Pancreas (tissue), 10 donors: Measurements from ENCODE around the gene ZNF330. TPM values are rescaled to one million over a fixed set of nuclear protein-coding genes. Genes with fewer than 3 reads are reported as not detected.

Experiments
- ATAC-seq, 4 donors: fragments of 200-7000 bp; cut with Tn5 transposase; one replicate each; pipeline versions ENCODE4 v1.8.0 to v1.9.1; 2020; ENCODE audit warnings: mild to moderate bottlenecking in 4 of 4, moderate library complexity in 4 of 4
- DNase-seq, 6 donors: peaks; one replicate each; pipeline ENCODE4 v3.0.0-alpha.2; 2020
- FAIRE-seq: peaks from 2 replicates; lab custom pipeline; 2012; peaks lifted over from hg19 to GRCh38; lab: Jason Lieb, UNC
- H3K27ac ChIP-seq, 4 donors: fragments of 200-600 bp; sonication (generic); 1 replicate in 3 of 4; 2 replicates in 1 of 4; pipeline versions ENCODE4 v1.5.0 to v1.8.0; 2020
- H3K27me3 ChIP-seq, 4 donors: fragments of 200-600 bp; one replicate each; pipeline ENCODE4 v1.8.0; 2021
- H3K36me3 ChIP-seq, 3 donors: fragments of 200-600 bp; sonication (generic) in 1 of 3; one replicate each; pipeline versions ENCODE4 v1.5.0 to v1.8.0; 2020 to 2021
- H3K4me1 ChIP-seq, 3 donors: fragments of 200-600 bp; one replicate each; pipeline ENCODE4 v1.8.0; 2021
- H3K4me3 ChIP-seq, 4 donors: fragments of 200-600 bp; sonication (generic) in 2 of 4; one replicate each; pipeline versions ENCODE4 v1.5.0 to v1.8.0; 2020 to 2021
- H3K9me3 ChIP-seq, 4 donors: fragments of 200-600 bp; one replicate each; pipeline ENCODE4 v1.8.0; 2021
- CTCF ChIP-seq, 4 donors: fragments of 200-600 bp; sonication (generic) in 3 of 4; IDR thresholded peaks; one replicate each; pipeline versions ENCODE4 v1.5.0 to v1.8.0; 2021; ENCODE audit warnings: antibody characterized with exemption in 4 of 4
- WGBS, 2 donors: extraction: QIAGEN DNeasy Blood & Tissue Kit; methylation state at CpG; one replicate each; pipeline ENCODE4 v1.1.7; 2013; 5-methylcytosine and 5-hydroxymethylcytosine counted together
- intact Hi-C, 3 donors: fragments of 100-400 bp; cut with DNase I; formaldehyde crosslinking; loops; one replicate each; pipeline versions ENCODE4 v1.11.1 to v1.14.2; 2022
- polyA plus RNA-seq, 2 donors: library from polyadenylated mRNA; stranded (reverse); fragments of 200-250 nt; gene quantifications; one replicate each; pipeline ENCODE4 v1.2.3, GENCODE V29; 2013
- total RNA-seq, 6 donors: library from RNA; stranded (reverse); fragmentation: NEBNext Ultra II Directional in 4 of 6; extraction: Animal tissue kit (Norgen Biotek cat#: 25700) in 4 of 6; gene quantifications; one replicate each; pipeline versions ENCODE4 v1.2.1 to v1.2.4, GENCODE V29; 2021 to 2023
- donor health status: healthy with polysubstance abuse.
- donor health status: DM: no; HTN: no; CAD: no; lungs with moderate emphysema.
- donor health status: DM: no; HTN: no; CAD: no.
- donor health status: control.
- donor health status: control.
- donor health status: Bipolar disorder and iron deficiency.
- donor health status: DM: yes; HTN: yes; CAD: no.
- donor health status: DM: no; HTN: no; CAD: no.
- donor health status: DM: no; HTN: no; CAD: no.
- donor health status: DM: yes; HTN: yes; CAD: no.

The ZNF330 gene
- total and polyA plus RNA-seq, 8 donors = 11.5 to 28.2 (median 18.8) TPM

GRCh38 chr4:141244419-141244818 is 23.7 kb downstream of the ZNF330 start:
- no peak for TF ChIP-seq CTCF (IDR thresholded peaks at IDR 0.05)
- 82 to 85% methylated on average over 1 of the region's 1 CpG for WGBS, 2 donors

GRCh38 chr4:141246243-141246642 is 25.5 kb downstream of the ZNF330 start:
- no peaks in the 10 kb centered on the region for H3K9me3 ChIP-seq
- H3K4me1 ChIP-seq = no peaks in the 10 kb centered on the region
- H3K27ac ChIP-seq = no peak overlapping the region
- H3K4me3 ChIP-seq = no peak overlapping the region
- H3K36me3 ChIP-seq = no peaks in the 10 kb centered on the region
- ATAC-seq (no peak), FAIRE-seq (no peak), DNase-seq (no peak)
- H3K27me3 ChIP-seq = no peaks in the 10 kb centered on the region
- WGBS, 2 donors = 76 to 89% methylated on average over 2 of the region's 2 CpGs
- TF ChIP-seq CTCF (IDR thresholded peaks at IDR 0.05) = no peak
- intact Hi-C loops = no loop called here

More at GRCh38 chr4:141244419-141244818, 23.7 kb downstream of the ZNF330 start:
- Histone ChIP-seq H3K27me3 (no peaks in the 10 kb centered on the region), H3K36me3 (no peaks in the 10 kb centered on the region), H3K4me3 (no peak overlapping the region), H3K27ac (no peak overlapping the region), H3K4me1 (no peaks in the 10 kb centered on the region), H3K9me3 (no peaks in the 10 kb centered on the region)
- FAIRE-seq (no peak), DNase-seq (no peak), ATAC-seq (no peak)
- intact Hi-C loops = no loop called here

GRCh38 chr4:141246683-141247429 is 26.2 kb downstream of the ZNF330 start:
- H3K4me3 ChIP-seq = no peak overlapping the region
- WGBS, 2 donors = 50 to 52% methylated on average over 2 of the region's 2 CpGs
- no peak overlapping the region for H3K27ac ChIP-seq
- ATAC-seq (no peak), DNase-seq (no peak), FAIRE-seq (no peak)
- H3K4me1 ChIP-seq = no peaks in the 10 kb centered on the region
- no peaks in the 10 kb centered on the region for H3K27me3 ChIP-seq
- no peaks in the 10 kb centered on the region for H3K9me3 ChIP-seq
- TF ChIP-seq CTCF (IDR thresholded peaks at IDR 0.05) = no peak
- intact Hi-C loops = no loop called here
- no peaks in the 10 kb centered on the region for H3K36me3 ChIP-seq

GRCh38 chr4:141247430-141247780 is 26.7 kb downstream of the ZNF330 start:
- intact Hi-C loops = no loop called here
- DNase-seq = no peak
- Histone ChIP-seq H3K36me3 (no peaks in the 10 kb centered on the region), H3K4me1 (no peaks in the 10 kb centered on the region), H3K4me3 (no peak overlapping the region), H3K27me3 (no peaks in the 10 kb centered on the region), H3K27ac (no peak overlapping the region), H3K9me3 (no peaks in the 10 kb centered on the region)
- no peak for TF ChIP-seq CTCF (IDR thresholded peaks at IDR 0.05)
- FAIRE-seq = no peak
- no peak for ATAC-seq
- 55 to 66% methylated on average over 2 of the region's 2 CpGs for WGBS, 2 donors

GRCh38 chr4:141248029-141248428 is 27.3 kb downstream of the ZNF330 start:
- Histone ChIP-seq H3K27me3 (no peaks in the 10 kb centered on the region), H3K36me3 (no peaks in the 10 kb centered on the region), H3K9me3 (no peaks in the 10 kb centered on the region), H3K27ac (no peak overlapping the region), H3K4me1 (no peaks in the 10 kb centered on the region), H3K4me3 (no peak overlapping the region)
- FAIRE-seq = no peak
- intact Hi-C loops = no loop called here
- TF ChIP-seq CTCF (IDR thresholded peaks at IDR 0.05) = no peak
- DNase-seq = no peak
- no peak for ATAC-seq
- 83 to 89% methylated on average over 4 of the region's 4 CpGs for WGBS, 2 donors
